ENCODE measurements around the gene CLMN.

DNA sequence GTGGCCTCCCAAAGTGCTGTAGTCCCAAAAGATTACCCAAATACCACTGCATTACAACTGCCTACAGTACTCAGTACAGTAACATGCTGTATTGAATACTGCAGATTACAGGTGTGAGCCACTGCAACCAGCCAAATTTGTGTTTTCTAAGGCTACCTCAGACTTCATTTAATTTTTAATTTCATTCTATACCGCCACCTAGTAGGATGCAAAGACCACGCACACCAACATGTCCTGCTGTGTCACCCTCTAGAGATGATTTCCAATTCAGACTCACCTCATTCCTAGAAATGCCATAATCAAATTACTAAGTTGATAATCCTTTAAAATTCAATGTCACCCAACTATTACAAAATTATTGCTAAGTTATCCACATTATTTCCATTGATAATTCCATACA lies 177.5 kb downstream of the CLMN start:
- TF ChIP-seq POU2F2 (IDR thresholded peaks at IDR 0.05; ENCODE audit: low read depth, low read length), result no peak
- TF ChIP-seq POLR2AphosphoS5 (IDR thresholded peaks at IDR 0.05; ENCODE audit: low read depth, low read length), result no peak
- TF ChIP-seq POLR2A (IDR thresholded peaks at IDR 0.05; ENCODE audit: low read depth, low read length), result no peak
- no peak for TF ChIP-seq SPI1 (IDR thresholded peaks at IDR 0.05; ENCODE audit: low read depth, low read length)
- TF ChIP-seq TAF1 (IDR thresholded peaks at IDR 0.05; ENCODE audit: low read depth, low read length), result no peak
- no peak for TF ChIP-seq PAX5 (IDR thresholded peaks at IDR 0.05; ENCODE audit: insufficient read depth, low read length, severe bottlenecking)

Data from GM12891 (cell line).